ENCODE results near the gene IMPG1. TPM values are rescaled to one million over a fixed set of nuclear protein-coding genes. Genes with fewer than 3 reads are reported as not detected.

IMPG1 gene
- total RNA-seq, 4 donors from 2014 or later = not detected

- Histone ChIP-seq H3K4me1 (no peaks in the 10 kb centered on the region), H3K27ac (no peak overlapping the region), H3K36me3 (peaks cover 0 to 18% (median 0%) of the 10 kb centered on the region in 3 donors), H3K9me3 (no peaks in the 10 kb centered on the region), H3K27me3 (no peaks in the 10 kb centered on the region), H3K4me3 (no peak overlapping the region)
- DNase-seq (ENCODE audit: low spot score in 2 of 2) = no peak
- no peak for TF ChIP-seq EP300 (IDR thresholded peaks at IDR 0.05)
- TF ChIP-seq POLR2A (IDR thresholded peaks at IDR 0.05) = no peak
- TF ChIP-seq CTCF (IDR thresholded peaks at IDR 0.05) = no peak
- WGBS, 2 donors = 62 to 64% methylated on average over 2 of the region's 2 CpGs
Measured at GRCh38 chr6:75882734-75883133, 189.7 kb downstream of the IMPG1 start.

- H3K36me3 ChIP-seq = peaks cover 0 to 18% (median 0%) of the 10 kb centered on the region in 3 donors
- WGBS, 2 donors = 83 to 88% methylated on average over 1 of the region's 1 CpG
Measured at GRCh38 chr6:75880305-75880704, 192.2 kb downstream of the IMPG1 start.

GRCh38 chr6:75876152-75876551 lies 196.3 kb downstream of the IMPG1 start:
- TF ChIP-seq CTCF (IDR thresholded peaks at IDR 0.05) (no peak), EP300 (IDR thresholded peaks at IDR 0.05) (no peak), POLR2A (IDR thresholded peaks at IDR 0.05) (no peak)
- no peaks in the 10 kb centered on the region for H3K9me3 ChIP-seq
- DNase-seq (ENCODE audit: low spot score in 2 of 2) = no peak
- no peak overlapping the region for H3K4me3 ChIP-seq
- H3K27ac ChIP-seq = no peak overlapping the region
- H3K27me3 ChIP-seq = no peaks in the 10 kb centered on the region
- peaks cover 0 to 39% (median 0%) of the 10 kb centered on the region in 3 donors for H3K36me3 ChIP-seq
- no peaks in the 10 kb centered on the region for H3K4me1 ChIP-seq

More at GRCh38 chr6:75880305-75880704, 192.2 kb downstream of the IMPG1 start:
- TF ChIP-seq CTCF (IDR thresholded peaks at IDR 0.05) (no peak), EP300 (IDR thresholded peaks at IDR 0.05) (no peak), POLR2A (IDR thresholded peaks at IDR 0.05) (no peak)
- no peak overlapping the region for H3K4me3 ChIP-seq
- no peak for DNase-seq (ENCODE audit: low spot score in 2 of 2)
- no peaks in the 10 kb centered on the region for H3K4me1 ChIP-seq
- H3K27me3 ChIP-seq = no peaks in the 10 kb centered on the region
- H3K9me3 ChIP-seq = no peaks in the 10 kb centered on the region
- no peak overlapping the region for H3K27ac ChIP-seq

GRCh38 chr6:75874224-75874623 lies 198.2 kb downstream of the IMPG1 start:
- peaks cover 0 to 38% (median 0%) of the 10 kb centered on the region in 3 donors for H3K36me3 ChIP-seq
- H3K4me3 ChIP-seq = no peak overlapping the region
- H3K27me3 ChIP-seq = no peaks in the 10 kb centered on the region
- no peak for TF ChIP-seq EP300 (IDR thresholded peaks at IDR 0.05)
- TF ChIP-seq POLR2A (IDR thresholded peaks at IDR 0.05) = no peak
- no peak for TF ChIP-seq CTCF (IDR thresholded peaks at IDR 0.05)
- no peak overlapping the region for H3K27ac ChIP-seq
- no peaks in the 10 kb centered on the region for H3K9me3 ChIP-seq
- no peaks in the 10 kb centered on the region for H3K4me1 ChIP-seq
- WGBS, 2 donors = 81 to 83% methylated on average over 2 of the region's 2 CpGs
- DNase-seq (ENCODE audit: low spot score in 2 of 2) = no peak

Small RNAs within 50 kb of the gene (small RNA-seq; reads per million reads assigned to genes)
- gene RF00019 (not detected), gene RNU6-248P (not detected)
